SW480 (cell line): ENCODE results near the gene CHST1.

Experiments used
- DNase-seq: peaks from one replicate; pipeline ENCODE4 v3.0.0-alpha.2; 2016; ENCODE audit warnings: low spot score

Gene CHST1

GRCh38 chr11:45674481-45675190 is 9.2 kb upstream of the CHST1 start:
- DNase-seq: no peak

- DNase-seq: no peak
These were observed 8.0 kb upstream of the CHST1 start for GRCh38 chr11:45673441-45673840.

- DNase-seq: no peak
These were observed 7.2 kb upstream of the CHST1 start for GRCh38 chr11:45672593-45672992.

- DNase-seq: peak; percentile 37
These were observed 6.1 kb upstream of the CHST1 start for GRCh38 chr11:45671246-45672171.

- no peak for DNase-seq
These were observed 5.1 kb upstream of the CHST1 start for GRCh38 chr11:45670386-45671135.

GRCh38 chr11:45669956-45670355 is 4.5 kb upstream of the CHST1 start:
- DNase-seq: no peak

GRCh38 chr11:45669146-45669545 is 3.7 kb upstream of the CHST1 start:
- no peak for DNase-seq

- no peak for DNase-seq
These were observed 2.7 kb upstream of the CHST1 start for GRCh38 chr11:45667929-45668680.

GRCh38 chr11:45666648-45667642 is 1.5 kb upstream of the CHST1 start:
- no peak for DNase-seq

- peak; percentile 41 for DNase-seq
These were observed 668 bp upstream of the CHST1 start for GRCh38 chr11:45665933-45666647.

- no peak for DNase-seq
These were observed 831 bp downstream of the CHST1 start for GRCh38 chr11:45664376-45665205.

GRCh38 chr11:45663486-45664375 is 1.7 kb downstream of the CHST1 start:
- DNase-seq: peak; percentile 54

- DNase-seq: no peak
These were observed 2.5 kb downstream of the CHST1 start for GRCh38 chr11:45662665-45663485.

GRCh38 chr11:45662096-45662664 is 3.2 kb downstream of the CHST1 start:
- DNase-seq: no peak

- DNase-seq: no peak
These were observed 3.9 kb downstream of the CHST1 start for GRCh38 chr11:45661439-45662055.
